ENCODE measurements around the gene NUDT17. TPM values are rescaled to one million over a fixed set of nuclear protein-coding genes. Genes with fewer than 3 reads are reported as not detected.

The NUDT17 gene
- polyA plus RNA-seq, 1 experiment: 3.3 TPM

DNA sequence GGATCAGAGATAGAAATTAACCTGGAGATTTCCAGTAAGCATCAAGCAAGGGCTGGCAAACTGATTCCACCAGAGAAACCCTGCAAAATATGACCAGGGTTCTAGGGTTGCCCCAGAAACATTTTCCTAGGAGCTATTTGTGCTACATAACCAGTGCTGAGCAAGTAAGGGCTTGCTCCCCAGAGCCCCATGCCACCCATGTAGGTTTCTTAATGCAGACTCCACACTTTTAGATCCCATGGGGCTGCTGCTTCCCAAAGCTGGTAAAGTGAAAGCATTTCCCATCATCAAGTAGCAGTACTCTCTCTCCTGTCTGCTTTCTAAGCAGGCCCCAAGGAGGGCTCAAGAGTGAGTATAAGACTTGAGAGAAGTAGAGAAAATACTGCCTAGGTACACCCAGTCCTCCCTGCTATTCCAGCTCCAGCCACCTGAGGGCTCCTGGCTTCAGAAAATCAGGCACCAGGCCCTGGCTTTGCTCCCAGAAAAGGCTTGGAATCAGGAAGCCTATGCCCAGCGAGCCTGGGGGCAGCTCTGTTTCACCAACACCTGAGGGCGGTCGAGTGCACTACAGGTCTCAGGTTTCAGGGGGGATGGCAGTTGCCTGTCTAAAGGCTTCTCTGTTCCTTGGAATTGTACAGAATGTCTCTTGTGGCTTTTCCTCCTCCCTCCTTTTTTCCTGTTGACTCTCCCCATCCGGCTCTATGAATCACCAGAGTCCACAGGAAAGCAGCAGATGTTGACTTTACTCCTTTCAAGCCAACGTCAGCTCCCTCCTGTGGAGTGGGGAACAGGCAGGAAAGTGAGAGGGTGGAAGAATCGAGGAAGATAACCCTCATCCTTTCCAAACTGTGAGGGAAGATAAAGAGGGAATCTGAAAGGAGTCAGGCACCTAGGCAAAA lies 46.4 kb downstream of the NUDT17 start:
- Histone ChIP-seq H3K9me3 (ENCODE audit: control insufficient read depth, insufficient read depth, low read length) (no peaks in the 10 kb centered on the region), H3K27ac (ENCODE audit: low read depth, low read length) (peak overlapping the region; percentile 99), H3K4me3 (ENCODE audit: low read depth, low read length) (peak overlapping the region; percentile 33), H3K27me3 (ENCODE audit: control insufficient read depth, insufficient read depth, low read length) (no peaks in the 10 kb centered on the region)
- DNase-seq (ENCODE audit: low read depth, low spot score): peak; percentile 98
- CTCF ChIA-PET: interaction anchor here (0.6 to 5.1 kb wide), 32 partner anchors 11 to 152 kb away, joined by 3 to 133 read pairs (median 8); partner anchors contain the start of genes ANKRD34A, ITGA10, NUDT17 and PEX11B
- POLR2A ChIA-PET: interaction anchor here (0.6 to 2.5 kb wide), 11 partner anchors 13 to 112 kb away, joined by 3 to 25 read pairs (median 7); partner anchors contain the start of genes ANKRD34A, NUDT17, PEX11B and PIAS3
- TF ChIP-seq, protein P1, sequence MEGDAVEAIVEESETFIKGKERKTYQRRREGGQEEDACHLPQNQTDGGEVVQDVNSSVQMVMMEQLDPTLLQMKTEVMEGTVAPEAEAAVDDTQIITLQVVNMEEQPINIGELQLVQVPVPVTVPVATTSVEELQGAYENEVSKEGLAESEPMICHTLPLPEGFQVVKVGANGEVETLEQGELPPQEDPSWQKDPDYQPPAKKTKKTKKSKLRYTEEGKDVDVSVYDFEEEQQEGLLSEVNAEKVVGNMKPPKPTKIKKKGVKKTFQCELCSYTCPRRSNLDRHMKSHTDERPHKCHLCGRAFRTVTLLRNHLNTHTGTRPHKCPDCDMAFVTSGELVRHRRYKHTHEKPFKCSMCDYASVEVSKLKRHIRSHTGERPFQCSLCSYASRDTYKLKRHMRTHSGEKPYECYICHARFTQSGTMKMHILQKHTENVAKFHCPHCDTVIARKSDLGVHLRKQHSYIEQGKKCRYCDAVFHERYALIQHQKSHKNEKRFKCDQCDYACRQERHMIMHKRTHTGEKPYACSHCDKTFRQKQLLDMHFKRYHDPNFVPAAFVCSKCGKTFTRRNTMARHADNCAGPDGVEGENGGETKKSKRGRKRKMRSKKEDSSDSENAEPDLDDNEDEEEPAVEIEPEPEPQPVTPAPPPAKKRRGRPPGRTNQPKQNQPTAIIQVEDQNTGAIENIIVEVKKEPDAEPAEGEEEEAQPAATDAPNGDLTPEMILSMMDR (IDR thresholded peaks at IDR 0.05; ENCODE audit: low read depth, low read length): peak; percentile 93

DNA sequence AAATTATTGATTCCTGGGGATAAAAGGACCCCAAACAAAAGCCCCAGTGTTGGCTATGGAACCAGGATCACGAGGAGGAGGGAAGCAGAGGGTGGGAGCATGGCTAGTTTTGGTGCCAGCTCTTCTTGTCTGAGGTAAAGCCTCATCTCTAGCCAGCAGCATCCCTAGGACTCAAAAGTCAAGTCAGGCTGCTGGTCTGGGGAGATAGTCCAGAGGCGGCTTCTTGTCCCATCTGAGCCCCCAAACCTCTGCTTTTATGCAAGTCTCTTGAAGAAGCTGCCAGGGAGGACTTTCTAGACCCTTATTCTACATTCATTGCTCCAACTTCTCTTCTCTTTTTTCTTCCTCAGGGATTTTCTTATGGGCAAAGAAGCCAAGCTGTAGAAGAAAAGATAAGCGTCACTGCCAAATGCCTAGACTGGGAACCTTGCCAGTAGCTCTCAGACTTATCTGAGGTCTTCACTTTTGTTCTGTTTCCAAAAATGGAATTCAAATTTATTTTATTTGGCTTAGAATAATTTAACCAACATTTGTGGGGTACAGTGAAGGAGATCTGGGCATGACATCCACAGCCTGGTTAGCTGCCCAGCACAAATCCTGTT lies 47.2 kb downstream of the NUDT17 start:
- POLR2A ChIA-PET: interaction anchor here (0.6 to 2.5 kb wide), 10 partner anchors 16 to 111 kb away, joined by 3 to 25 read pairs (median 8); partner anchors contain the start of genes ANKRD34A, NUDT17, PEX11B and PIAS3
- TF ChIP-seq, protein P1 (IDR thresholded peaks at IDR 0.05; ENCODE audit: low read depth, low read length): no peak
- H3K27me3 ChIP-seq (ENCODE audit: control insufficient read depth, insufficient read depth, low read length): no peaks in the 10 kb centered on the region

DNA sequence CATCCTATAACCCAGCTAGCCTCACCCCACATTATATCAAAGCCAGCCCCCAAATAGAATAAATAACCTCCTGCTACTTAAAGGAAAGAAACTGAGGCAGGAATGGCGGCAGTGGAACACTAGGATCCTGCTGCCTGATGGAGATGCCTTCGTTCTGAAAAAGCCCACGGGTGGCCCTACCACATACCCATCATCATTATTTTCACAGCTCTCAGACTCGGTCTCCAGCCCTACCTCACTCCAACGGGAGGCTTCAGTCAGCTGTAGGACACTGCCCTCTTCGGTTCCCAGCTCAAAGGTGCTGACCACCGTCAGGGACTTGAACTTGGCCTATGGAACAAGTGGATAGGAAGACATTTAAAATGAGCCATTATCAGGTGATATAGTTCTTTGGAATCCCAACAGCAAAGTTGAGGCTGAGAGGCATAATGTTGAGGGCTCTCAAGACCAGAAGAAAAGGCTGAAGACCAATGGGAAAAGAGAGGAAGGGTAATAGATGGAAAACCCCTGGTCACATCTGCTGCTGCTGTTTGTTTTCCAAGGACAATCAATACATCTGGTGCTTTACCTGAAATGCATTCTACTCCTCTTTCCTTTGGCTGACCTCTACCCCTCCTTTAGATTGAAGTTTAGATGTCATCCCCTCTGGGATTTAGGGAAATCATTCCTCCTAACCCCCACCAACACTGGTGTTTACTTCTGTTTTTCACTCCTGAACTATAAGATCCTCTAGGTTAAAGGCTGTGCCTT lies 48.1 kb downstream of the NUDT17 start:
- DNase-seq (ENCODE audit: low read depth, low spot score): no peak
- ChIA-PET CTCF (interaction anchor here (1.1 to 5.1 kb wide), 8 partner anchors 12 to 139 kb away, joined by 3 to 133 read pairs (median 20); partner anchors contain the start of genes ITGA10 and NUDT17), POLR2A (interaction anchor here (2.4 to 2.5 kb wide), 2 partner anchors 25 to 35 kb away, joined by 15 to 25 read pairs; partner anchors contain the start of genes PEX11B and PIAS3)
- Histone ChIP-seq H3K9me3 (ENCODE audit: control insufficient read depth, insufficient read depth, low read length) (no peaks in the 10 kb centered on the region), H3K27me3 (ENCODE audit: control insufficient read depth, insufficient read depth, low read length) (no peaks in the 10 kb centered on the region), H3K27ac (ENCODE audit: low read depth, low read length) (peak overlapping the region; percentile 99), H3K4me3 (ENCODE audit: low read depth, low read length) (no peak overlapping the region)
- TF ChIP-seq, protein P1 (IDR thresholded peaks at IDR 0.05; ENCODE audit: low read depth, low read length): no peak

More for the DNA sequence above, 47.2 kb downstream of the NUDT17 start:
- CTCF ChIA-PET: interaction anchor here (0.9 to 5.1 kb wide), 26 partner anchors 10 to 142 kb away, joined by 3 to 133 read pairs (median 10); partner anchors contain the start of genes ANKRD34A, ITGA10, NUDT17 and PEX11B
- peak overlapping the region; percentile 99 for H3K27ac ChIP-seq (ENCODE audit: low read depth, low read length)
- no peaks in the 10 kb centered on the region for H3K9me3 ChIP-seq (ENCODE audit: control insufficient read depth, insufficient read depth, low read length)
- DNase-seq (ENCODE audit: low read depth, low spot score): peak; percentile 32
- H3K4me3 ChIP-seq (ENCODE audit: low read depth, low read length): peak overlapping the region; percentile 33

DNA sequence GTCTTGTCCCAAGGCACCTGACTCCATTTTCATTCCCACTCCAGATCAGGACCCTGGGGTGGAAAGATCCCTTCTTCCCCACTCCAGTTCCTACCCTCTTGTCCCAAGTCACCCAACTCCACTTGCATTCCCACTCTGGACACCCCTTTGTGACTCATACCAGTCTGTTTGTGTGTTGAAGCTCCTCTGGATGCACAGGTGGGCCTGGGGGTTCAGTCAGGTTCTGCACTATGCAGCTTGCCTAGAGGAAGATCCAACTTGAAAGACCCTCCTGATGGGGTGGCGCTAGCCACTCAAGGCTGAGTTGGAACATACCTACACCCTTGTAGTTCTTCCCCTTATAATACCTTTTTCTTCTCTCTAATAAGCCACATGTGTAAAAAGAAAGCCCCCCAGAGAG lies 50.0 kb downstream of the NUDT17 start:
- Histone ChIP-seq H3K4me3 (ENCODE audit: low read depth, low read length) (no peak overlapping the region), H3K27ac (ENCODE audit: low read depth, low read length) (no peak overlapping the region), H3K27me3 (ENCODE audit: control insufficient read depth, insufficient read depth, low read length) (no peaks in the 10 kb centered on the region), H3K9me3 (ENCODE audit: control insufficient read depth, insufficient read depth, low read length) (no peaks in the 10 kb centered on the region)
- DNase-seq (ENCODE audit: low read depth, low spot score): no peak
- TF ChIP-seq, protein P1 (IDR thresholded peaks at IDR 0.05; ENCODE audit: low read depth, low read length): no peak
- ChIA-PET POLR2A (interaction anchor here (1.0 kb wide), 1 partner anchor 12 kb away, joined by 7 read pairs; no protein-coding TSS in a partner anchor), CTCF (interaction anchor here (2.2 kb wide), 1 partner anchor 14 kb away, joined by 18 read pairs; the partner anchor contains the start of gene ITGA10)

Data from AG04450 (cell line).